NT2/D1 (cell line): ENCODE measurements around the gene MRPL36.

Experiments
- DNase-seq: peaks from one replicate; pipeline ENCODE4 v3.0.0-alpha.2; 2011; ENCODE audit warnings: low read depth, low spot score
- H3K27me3 ChIP-seq: 2 replicates; pipeline ENCODE4 v1.6.0; 2011; ENCODE audit warnings: mild to moderate bottlenecking; ENCODE audit not compliant: insufficient read length, insufficient read depth
- H3K36me3 ChIP-seq: 2 replicates; pipeline ENCODE4 v1.6.1; 2011; ENCODE audit warnings: mild to moderate bottlenecking, low read length, mixed read lengths; ENCODE audit not compliant: insufficient read depth, insufficient read length
- H3K4me1 ChIP-seq: 2 replicates; pipeline ENCODE4 v1.5.1; 2011; ENCODE audit not compliant: insufficient read depth, insufficient read length
- H3K4me3 ChIP-seq: 2 replicates; pipeline ENCODE4 v1.5.1; 2011; ENCODE audit warnings: low read depth; ENCODE audit not compliant: insufficient read length
- H3K9ac ChIP-seq: 2 replicates; pipeline ENCODE4 v1.6.0; 2011; ENCODE audit warnings: low read depth; ENCODE audit not compliant: insufficient read length
- H3K9me3 ChIP-seq: 2 replicates; pipeline ENCODE4 v1.5.1; 2011; ENCODE audit warnings: mild to moderate bottlenecking, low read length; ENCODE audit not compliant: insufficient read depth
- SUZ12 ChIP-seq: IDR thresholded peaks from 2 replicates; pipeline ENCODE4 v1.6.1; 2011; ENCODE audit not compliant: insufficient read length, insufficient read depth; ENCODE audit errors: extremely low read depth
- YY1 ChIP-seq: IDR thresholded peaks from 2 replicates; pipeline ENCODE4 v1.6.1; 2011; ENCODE audit not compliant: insufficient read length, insufficient read depth
- ZNF274 ChIP-seq: IDR thresholded peaks from 2 replicates; pipeline ENCODE4 v1.6.1; 2011; ENCODE audit warnings: mild to moderate bottlenecking, low read depth, low read length

MRPL36 gene

DNA sequence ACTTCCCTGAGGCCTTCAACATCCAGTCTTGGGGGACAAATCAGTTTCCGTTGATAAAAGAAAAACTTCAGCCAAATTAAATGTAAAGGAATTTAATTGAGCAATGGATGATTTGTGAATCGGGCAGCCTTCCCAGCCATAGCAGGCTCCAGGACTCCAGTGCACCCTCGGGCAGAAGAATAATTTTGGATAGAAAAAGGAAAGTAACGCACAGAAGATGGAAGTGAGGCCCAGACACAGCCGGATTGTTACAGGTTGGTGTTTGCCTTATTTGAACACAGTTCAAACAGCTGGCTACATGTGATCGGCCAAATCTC is 19.1 kb downstream of the MRPL36 start:
- no peak for DNase-seq
- Histone ChIP-seq H3K9ac (no peak overlapping the region), H3K36me3 (no peaks in the 10 kb centered on the region), H3K4me1 (no peaks in the 10 kb centered on the region), H3K9me3 (no peaks in the 10 kb centered on the region), H3K4me3 (no peak overlapping the region), H3K27me3 (no peaks in the 10 kb centered on the region)
- no peak for TF ChIP-seq SUZ12
- TF ChIP-seq ZNF274, result no peak
- TF ChIP-seq YY1, result no peak

DNA sequence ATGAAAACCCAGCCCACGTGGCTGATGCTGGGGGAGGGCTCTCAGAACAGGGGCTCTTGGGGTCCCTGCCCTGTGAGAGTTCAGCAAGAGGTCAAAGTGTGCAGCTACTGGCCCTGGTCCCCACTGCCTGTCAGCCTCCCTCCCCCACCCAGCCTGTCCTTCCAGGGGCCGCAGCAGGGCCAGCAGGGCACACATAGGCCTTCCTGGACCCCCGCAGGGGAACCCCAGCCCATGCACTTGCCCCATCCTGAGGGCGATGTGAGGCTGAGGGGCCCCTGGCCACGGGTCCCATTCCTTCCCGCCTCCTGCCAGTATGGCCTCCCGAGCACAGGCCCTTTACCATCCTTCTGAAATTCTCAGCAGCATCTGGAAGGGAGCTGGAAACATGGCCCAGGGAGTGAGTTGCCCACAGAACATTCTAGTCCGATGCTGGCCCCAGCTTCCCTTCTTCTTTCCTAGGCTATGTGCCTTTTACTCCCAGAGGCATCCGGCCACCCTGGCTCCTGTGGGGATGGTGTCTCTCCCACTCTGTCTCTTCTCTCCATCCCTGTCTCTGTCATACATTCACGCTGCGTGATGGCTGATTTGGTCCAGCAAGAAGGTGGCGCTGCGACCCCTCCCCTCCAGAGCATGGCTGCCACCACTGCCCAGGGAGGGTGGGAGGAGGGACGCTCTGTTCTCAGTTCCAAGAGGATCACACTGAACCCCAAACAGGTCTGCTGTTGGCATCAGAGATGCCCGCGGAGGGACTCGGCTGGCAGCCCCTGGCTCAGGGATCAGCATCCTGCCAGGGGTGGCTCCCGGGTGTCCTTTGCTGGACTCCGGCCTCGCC is 19.6 kb downstream of the MRPL36 start:
- Histone ChIP-seq H3K9me3 (no peaks in the 10 kb centered on the region), H3K27me3 (no peaks in the 10 kb centered on the region), H3K9ac (no peak overlapping the region), H3K4me3 (no peak overlapping the region), H3K36me3 (no peaks in the 10 kb centered on the region), H3K4me1 (no peaks in the 10 kb centered on the region)
- DNase-seq, result no peak
- TF ChIP-seq YY1 (no peak), SUZ12 (no peak), ZNF274 (no peak)

DNA sequence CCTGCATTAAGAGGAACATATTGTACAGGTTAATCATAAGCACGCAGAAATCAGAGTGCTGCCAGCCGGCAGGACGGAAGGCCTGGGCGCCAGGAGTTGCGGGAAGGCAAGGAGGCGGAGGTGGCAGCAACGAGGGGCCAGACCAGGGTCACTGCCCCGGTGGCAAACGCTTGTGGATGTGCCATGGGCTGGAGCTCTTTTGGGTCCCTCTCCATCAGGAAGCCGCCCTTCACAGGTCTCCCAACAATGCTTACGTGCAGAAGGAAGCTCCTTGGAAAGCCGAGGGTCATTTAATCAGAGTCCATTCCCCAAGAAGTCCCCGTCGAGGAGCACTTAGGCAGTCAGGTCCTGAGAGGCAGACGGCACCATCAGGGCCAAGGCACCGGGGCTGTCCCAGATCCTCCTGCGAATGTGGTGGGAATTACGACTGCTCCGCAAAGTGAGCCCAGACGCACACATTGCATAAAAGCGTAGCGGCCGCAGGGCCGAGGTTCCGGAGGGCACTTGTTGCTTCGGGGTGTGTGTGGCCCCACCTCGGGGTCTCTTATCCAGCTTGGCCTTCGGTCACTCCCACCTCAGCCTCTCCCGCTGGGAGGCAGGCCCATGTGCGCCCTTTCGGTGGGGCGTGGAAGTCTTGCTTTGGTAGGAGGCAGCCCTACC is 20.5 kb downstream of the MRPL36 start:
- H3K27me3 ChIP-seq, result no peaks in the 10 kb centered on the region
- no peak for DNase-seq
- no peak overlapping the region for H3K9ac ChIP-seq
- no peaks in the 10 kb centered on the region for H3K9me3 ChIP-seq
- H3K4me1 ChIP-seq, result no peaks in the 10 kb centered on the region
- TF ChIP-seq YY1, result no peak
- TF ChIP-seq ZNF274, result no peak
- no peak for TF ChIP-seq SUZ12
- no peaks in the 10 kb centered on the region for H3K36me3 ChIP-seq
- H3K4me3 ChIP-seq, result no peak overlapping the region

DNA sequence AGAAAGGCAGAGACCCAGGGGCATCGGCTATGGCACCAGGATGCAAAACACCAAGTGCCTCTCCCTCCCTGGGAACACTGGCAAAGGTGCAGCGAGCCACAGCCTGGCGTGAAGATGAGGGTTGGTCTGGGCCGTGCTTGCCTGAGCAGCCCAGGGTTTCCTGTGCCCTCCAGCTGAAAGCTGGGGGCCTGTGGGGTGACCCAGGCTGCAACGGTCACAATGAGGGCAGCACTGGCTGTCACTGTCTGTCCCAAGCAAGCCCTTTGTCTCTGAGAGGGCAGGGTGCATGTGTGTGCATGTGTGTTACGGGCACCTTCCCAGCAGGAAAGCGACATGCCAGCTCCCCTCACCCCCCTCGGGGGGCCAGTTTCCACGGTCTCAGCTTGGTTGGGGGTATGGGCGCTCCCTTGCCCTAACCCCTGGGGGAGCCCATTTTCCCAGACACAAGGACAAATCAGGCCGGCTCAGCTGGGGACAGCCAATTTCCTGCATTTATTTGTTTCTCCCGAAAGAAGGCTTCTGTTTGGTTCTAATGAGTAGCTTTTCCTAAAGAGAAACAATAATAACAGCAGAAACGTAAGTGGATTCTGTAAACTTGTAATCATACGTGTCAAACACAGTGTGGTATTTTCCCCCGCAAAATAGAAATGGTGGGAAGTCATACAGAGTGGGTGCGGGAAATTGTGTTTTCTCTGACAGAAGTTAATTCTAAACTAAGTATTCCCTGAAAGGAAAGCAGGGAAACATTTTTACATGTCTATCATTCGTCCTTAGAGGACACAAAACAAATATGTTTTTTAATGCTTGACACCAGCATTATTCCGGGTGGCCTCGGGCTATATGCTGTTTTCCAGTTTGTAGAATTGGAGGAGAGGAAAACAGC is 21.3 kb downstream of the MRPL36 start:
- H3K9me3 ChIP-seq, result no peaks in the 10 kb centered on the region
- TF ChIP-seq YY1 (no peak), ZNF274 (no peak), SUZ12 (no peak)
- no peaks in the 10 kb centered on the region for H3K36me3 ChIP-seq
- no peak for DNase-seq
- H3K27me3 ChIP-seq, result no peaks in the 10 kb centered on the region
- H3K4me3 ChIP-seq, result no peak overlapping the region
- H3K4me1 ChIP-seq, result no peaks in the 10 kb centered on the region
- no peak overlapping the region for H3K9ac ChIP-seq

DNA sequence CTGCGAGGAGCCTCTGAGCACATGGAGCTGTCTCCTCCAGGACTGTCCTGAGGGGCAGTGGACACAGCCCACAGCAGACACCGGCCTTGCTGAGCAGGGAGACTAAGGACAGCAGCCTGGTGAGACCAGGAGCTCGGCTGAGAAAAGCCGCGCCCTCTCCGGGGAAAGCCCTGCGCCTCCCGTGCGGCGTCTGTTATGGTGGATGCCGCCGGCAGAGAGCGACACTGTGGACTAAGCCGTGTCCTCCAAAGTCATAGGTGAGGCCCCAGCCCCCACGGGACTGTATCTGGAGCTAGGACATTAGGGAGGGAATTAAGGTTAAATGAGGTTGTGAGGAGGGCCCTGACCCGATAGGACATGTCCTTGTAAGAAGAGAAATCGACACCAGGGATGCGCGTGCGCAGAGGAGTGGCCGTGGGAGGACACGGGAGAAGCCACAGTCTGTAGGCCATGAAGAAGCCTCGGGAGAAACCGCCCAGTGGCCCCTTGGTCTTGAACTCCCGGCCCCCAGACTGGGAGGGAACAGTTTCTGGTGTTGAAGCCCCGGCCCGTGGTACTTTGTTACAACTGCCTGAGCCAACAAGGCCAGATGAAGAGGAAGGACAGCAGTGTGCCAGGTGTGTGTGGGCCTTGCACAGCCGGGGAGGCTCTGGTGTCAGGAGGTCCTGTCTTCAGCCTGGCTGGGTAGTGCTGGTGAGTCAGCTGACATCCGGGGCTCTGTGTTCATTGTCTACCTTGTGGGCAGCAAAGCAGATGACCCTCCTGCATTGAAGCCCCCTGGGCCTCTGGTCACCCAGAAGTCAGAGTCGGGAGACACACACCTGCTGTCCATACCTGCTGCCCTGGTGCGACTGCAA is 22.1 kb downstream of the MRPL36 start:
- H3K9ac ChIP-seq, result no peak overlapping the region
- DNase-seq, result no peak
- H3K4me3 ChIP-seq, result no peak overlapping the region
- H3K9me3 ChIP-seq, result no peaks in the 10 kb centered on the region
- no peak for TF ChIP-seq YY1
- TF ChIP-seq SUZ12, result no peak
- no peak for TF ChIP-seq ZNF274
- no peaks in the 10 kb centered on the region for H3K4me1 ChIP-seq
- no peaks in the 10 kb centered on the region for H3K27me3 ChIP-seq
- no peaks in the 10 kb centered on the region for H3K36me3 ChIP-seq

- no peak for DNase-seq
- H3K9ac ChIP-seq, result no peak overlapping the region
- H3K9me3 ChIP-seq, result no peaks in the 10 kb centered on the region
- no peaks in the 10 kb centered on the region for H3K4me1 ChIP-seq
- H3K4me3 ChIP-seq, result no peak overlapping the region
- H3K36me3 ChIP-seq, result no peaks in the 10 kb centered on the region
- TF ChIP-seq YY1 (no peak), SUZ12 (no peak), ZNF274 (no peak)
- H3K27me3 ChIP-seq, result no peaks in the 10 kb centered on the region
Observed at GRCh38 chr5:1776831-1777230, 22.8 kb downstream of the MRPL36 start.
